Neural crest cell (in vitro differentiated cells): ENCODE data around the gene HNRNPL. TPM values are rescaled to one million over a fixed set of nuclear protein-coding genes. Genes with fewer than 3 reads are reported as not detected.
A peak's percentile ranks its signal among the peaks of the same experiment; 100 is the strongest.
"Not testable (repeated sequence)": the region's sequence is repeated elsewhere in the genome, so short reads cannot be mapped to it uniquely, and the experiment has no call there.

Experiments
- DNase-seq: peaks from one replicate; pipeline ENCODE4 v3.0.0; 2021; ENCODE audit warnings: low read depth, mixed read lengths, low spot score
- H3K27ac Mint-ChIP-seq: one replicate; pipeline ENCODE4 v1.8.0; 2021; ENCODE audit warnings: mild to moderate bottlenecking, mixed read lengths; ENCODE audit not compliant: unreplicated experiment
- H3K27me3 Mint-ChIP-seq: 2 replicates; pipeline ENCODE4 v1.8.0; 2021; ENCODE audit warnings: low read depth, mild to moderate bottlenecking, mixed read lengths
- H3K36me3 Mint-ChIP-seq: 2 replicates; pipeline ENCODE4 v1.8.0; 2021; ENCODE audit warnings: low read depth, mild to moderate bottlenecking, mixed read lengths
- H3K4me1 Mint-ChIP-seq: 2 replicates; pipeline ENCODE4 v1.8.0; 2021; ENCODE audit warnings: mixed read lengths
- H3K4me3 Mint-ChIP-seq: one replicate; pipeline ENCODE4 v1.8.0; 2021; ENCODE audit warnings: mild to moderate bottlenecking, mixed read lengths
- H3K9me3 Mint-ChIP-seq: 2 replicates; pipeline ENCODE4 v1.8.0; 2021; ENCODE audit warnings: mixed read lengths
- total RNA-seq: library from RNA; stranded (reverse); gene quantifications from 2 replicates; pipeline ENCODE4 v1.2.1, GENCODE V29; 2021
- TF ChIP-seq, protein P1 (sequence below): fragments of 200-600 bp; sonication (generic); conservative IDR thresholded peaks from 2 replicates; pipeline ENCODE4 v1.5.0; 2021; ENCODE audit warnings: antibody characterized with exemption, mild to moderate bottlenecking

The HNRNPL gene
- total RNA-seq, 1 donor from 2014 or later: 728 TPM

- Mint-ChIP-seq H3K4me3 (no peak overlapping the region), H3K9me3 (no peaks in the 10 kb centered on the region), H3K27ac (no peak overlapping the region), H3K27me3 (no peaks in the 10 kb centered on the region), H3K4me1 (peaks cover 11% of the 10 kb centered on the region), H3K36me3 (no peaks in the 10 kb centered on the region)
- TF ChIP-seq, protein P1, sequence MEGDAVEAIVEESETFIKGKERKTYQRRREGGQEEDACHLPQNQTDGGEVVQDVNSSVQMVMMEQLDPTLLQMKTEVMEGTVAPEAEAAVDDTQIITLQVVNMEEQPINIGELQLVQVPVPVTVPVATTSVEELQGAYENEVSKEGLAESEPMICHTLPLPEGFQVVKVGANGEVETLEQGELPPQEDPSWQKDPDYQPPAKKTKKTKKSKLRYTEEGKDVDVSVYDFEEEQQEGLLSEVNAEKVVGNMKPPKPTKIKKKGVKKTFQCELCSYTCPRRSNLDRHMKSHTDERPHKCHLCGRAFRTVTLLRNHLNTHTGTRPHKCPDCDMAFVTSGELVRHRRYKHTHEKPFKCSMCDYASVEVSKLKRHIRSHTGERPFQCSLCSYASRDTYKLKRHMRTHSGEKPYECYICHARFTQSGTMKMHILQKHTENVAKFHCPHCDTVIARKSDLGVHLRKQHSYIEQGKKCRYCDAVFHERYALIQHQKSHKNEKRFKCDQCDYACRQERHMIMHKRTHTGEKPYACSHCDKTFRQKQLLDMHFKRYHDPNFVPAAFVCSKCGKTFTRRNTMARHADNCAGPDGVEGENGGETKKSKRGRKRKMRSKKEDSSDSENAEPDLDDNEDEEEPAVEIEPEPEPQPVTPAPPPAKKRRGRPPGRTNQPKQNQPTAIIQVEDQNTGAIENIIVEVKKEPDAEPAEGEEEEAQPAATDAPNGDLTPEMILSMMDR: no peak
- no peak for DNase-seq
Observed at GRCh38 chr19:38875656-38876395, 26.0 kb upstream of the HNRNPL start.

GRCh38 chr19:38873400-38873799, 23.6 kb upstream of the HNRNPL start:
- not testable (repeated sequence) for H3K27ac Mint-ChIP-seq, DNase-seq, H3K9me3 Mint-ChIP-seq, H3K27me3 Mint-ChIP-seq, H3K36me3 Mint-ChIP-seq, H3K4me3 Mint-ChIP-seq
- peaks cover 16% of the 10 kb centered on the region for H3K4me1 Mint-ChIP-seq

- Mint-ChIP-seq H3K27me3 (peaks cover 4% of the 10 kb centered on the region), H3K27ac (no peak overlapping the region), H3K9me3 (no peaks in the 10 kb centered on the region), H3K36me3 (no peaks in the 10 kb centered on the region), H3K4me3 (no peak overlapping the region), H3K4me1 (peaks cover 10% of the 10 kb centered on the region)
- DNase-seq: no peak
- TF ChIP-seq, protein P1: no peak
Observed at GRCh38 chr19:38870612-38871011, 20.8 kb upstream of the HNRNPL start.

DNA sequence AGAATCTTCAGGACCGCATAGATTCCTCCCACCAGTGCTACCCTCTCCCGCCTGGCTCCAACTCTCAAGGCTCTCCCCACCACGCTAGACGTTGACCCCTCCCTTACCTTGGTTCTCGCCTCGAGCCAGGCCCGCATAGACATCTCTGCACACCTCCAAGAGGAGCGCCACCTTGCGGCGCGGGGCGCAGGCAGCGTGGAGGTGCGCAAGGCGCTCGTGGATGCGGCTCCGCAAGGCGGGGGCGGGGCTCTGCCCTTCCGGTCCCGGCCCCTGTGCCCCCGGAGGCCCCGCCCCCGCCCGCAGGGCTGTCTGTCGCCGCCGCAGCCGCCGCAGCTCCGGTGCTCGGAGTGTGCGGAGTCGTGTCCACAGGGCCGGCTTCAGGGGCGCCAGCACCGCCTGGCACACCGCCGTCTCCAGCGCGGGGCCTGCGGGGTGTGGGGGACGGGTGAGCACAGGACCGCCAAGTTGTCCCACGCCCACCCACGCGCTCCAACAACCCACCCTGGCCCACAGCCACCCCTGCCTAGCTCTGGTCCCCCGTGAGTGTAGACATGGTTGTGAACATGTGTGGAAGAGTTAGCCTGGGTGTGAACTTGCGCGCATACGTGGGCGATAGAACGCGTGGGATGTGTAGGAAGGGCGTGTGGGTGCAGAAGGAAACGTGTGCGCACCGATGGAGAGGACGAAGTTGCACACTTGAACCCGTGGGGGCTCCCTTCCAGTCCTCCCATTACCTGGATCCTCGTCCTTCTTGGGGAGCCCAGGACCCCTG, 20.2 kb upstream of the HNRNPL start:
- no peak overlapping the region for H3K27ac Mint-ChIP-seq
- peak overlapping the region; percentile 69 for H3K4me3 Mint-ChIP-seq

DNA sequence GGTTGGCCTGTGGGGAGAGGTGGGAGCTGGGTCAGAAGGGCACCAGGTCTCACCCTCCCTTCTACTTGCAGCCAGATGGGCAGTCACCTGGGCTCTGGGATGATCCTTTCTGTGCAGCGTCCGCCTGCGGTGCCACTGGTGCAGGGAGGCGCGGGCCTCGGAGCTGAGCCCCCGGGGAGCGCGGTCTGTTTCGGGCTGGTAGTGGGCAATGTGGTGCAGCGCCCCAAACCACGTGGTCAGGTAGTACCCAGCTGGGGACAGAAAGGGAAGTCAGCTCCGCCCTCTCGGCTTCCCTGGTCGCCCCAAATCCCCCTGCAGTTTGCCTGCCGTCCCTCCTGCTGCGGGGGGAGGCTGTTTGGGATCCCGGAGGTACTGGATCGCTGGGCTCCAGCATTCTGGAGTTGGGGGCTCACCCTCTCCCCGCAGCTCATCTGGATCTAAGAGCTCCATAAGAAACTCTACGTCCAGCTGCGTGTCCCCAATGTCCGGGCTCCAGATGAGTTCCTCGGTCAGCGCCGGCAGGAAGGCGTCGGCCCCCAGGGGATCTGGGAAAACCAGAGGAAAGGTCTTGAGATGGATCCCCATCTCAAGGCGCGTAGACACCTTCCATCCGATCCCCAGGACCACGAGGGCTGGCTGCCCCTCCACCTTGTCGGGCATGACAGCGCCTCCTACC, 19.5 kb upstream of the HNRNPL start:
- TF ChIP-seq, protein P1: no peak
- Mint-ChIP-seq H3K27ac (no peak overlapping the region), H3K4me3 (peak overlapping the region; percentile 69), H3K4me1 (peaks cover 15% of the 10 kb centered on the region), H3K36me3 (no peaks in the 10 kb centered on the region), H3K27me3 (peaks cover 4% of the 10 kb centered on the region), H3K9me3 (no peaks in the 10 kb centered on the region)
- no peak for DNase-seq

More for the DNA sequence above, 20.2 kb upstream of the HNRNPL start:
- DNase-seq: peak; percentile 61
- peaks cover 12% of the 10 kb centered on the region for H3K4me1 Mint-ChIP-seq
- H3K36me3 Mint-ChIP-seq: no peaks in the 10 kb centered on the region
- TF ChIP-seq, protein P1: peak; percentile 76
- H3K9me3 Mint-ChIP-seq: no peaks in the 10 kb centered on the region
- H3K27me3 Mint-ChIP-seq: peaks cover 4% of the 10 kb centered on the region
